HG03060 (cell line): Measurements from ENCODE around the gene TBL1Y.
"Not testable (repeated sequence)": the region's sequence is repeated elsewhere in the genome, so short reads cannot be mapped to it uniquely, and the experiment has no call there.

ENCODE experiments used
- ATAC-seq: cut with Tn5 transposase; IDR thresholded peaks from one replicate; pipeline ENCODE4 v1.9.1; 2021; ENCODE audit warnings: low read depth, moderate number of reproducible peaks; ENCODE audit not compliant: unreplicated experiment

The TBL1Y gene

DNA sequence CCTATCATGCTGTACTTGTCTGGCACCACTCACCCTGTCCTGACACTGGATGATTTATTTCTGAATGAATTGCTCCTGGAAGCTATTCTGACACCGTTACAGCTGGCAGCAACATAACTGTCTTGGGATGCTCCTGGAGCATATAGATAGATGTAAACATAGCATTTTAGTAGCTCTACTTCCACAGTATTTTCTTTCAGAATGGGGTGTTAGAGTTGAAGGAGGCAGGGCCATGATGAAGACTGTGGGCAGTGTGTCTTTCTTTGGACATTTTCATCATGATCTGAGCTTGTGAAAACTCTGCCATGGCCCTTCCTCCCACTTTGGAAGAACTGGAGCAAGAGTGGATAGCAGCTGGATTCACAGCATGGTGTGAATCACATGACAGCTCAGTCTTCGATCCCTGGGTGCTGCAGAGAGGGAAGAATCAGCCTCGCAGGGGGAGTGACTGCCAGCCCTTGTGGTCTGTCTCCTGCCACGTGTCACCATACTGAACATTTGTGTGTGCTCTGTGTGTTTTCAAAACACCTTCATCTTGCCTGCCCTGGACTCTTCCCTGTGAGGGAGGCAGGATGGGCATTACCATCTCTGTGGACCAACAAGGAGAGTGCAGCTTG lies 61.9 kb downstream of the TBL1Y start:
- ATAC-seq, result no peak

GRCh38 chrY:6974971-6975370 lies 64.5 kb downstream of the TBL1Y start:
- ATAC-seq, result no peak

- ATAC-seq, result no peak
These were observed 67.3 kb downstream of the TBL1Y start for GRCh38 chrY:6977783-6978182.

GRCh38 chrY:6983221-6983620 lies 72.7 kb downstream of the TBL1Y start:
- ATAC-seq, result no peak

GRCh38 chrY:6987811-6988210 lies 77.3 kb downstream of the TBL1Y start:
- no peak for ATAC-seq

GRCh38 chrY:6989886-6990620 lies 79.6 kb downstream of the TBL1Y start:
- no peak for ATAC-seq

- no peak for ATAC-seq
These were observed 81.5 kb downstream of the TBL1Y start for GRCh38 chrY:6992041-6992440.

GRCh38 chrY:6995987-6996386 lies 85.5 kb downstream of the TBL1Y start:
- no peak for ATAC-seq

DNA sequence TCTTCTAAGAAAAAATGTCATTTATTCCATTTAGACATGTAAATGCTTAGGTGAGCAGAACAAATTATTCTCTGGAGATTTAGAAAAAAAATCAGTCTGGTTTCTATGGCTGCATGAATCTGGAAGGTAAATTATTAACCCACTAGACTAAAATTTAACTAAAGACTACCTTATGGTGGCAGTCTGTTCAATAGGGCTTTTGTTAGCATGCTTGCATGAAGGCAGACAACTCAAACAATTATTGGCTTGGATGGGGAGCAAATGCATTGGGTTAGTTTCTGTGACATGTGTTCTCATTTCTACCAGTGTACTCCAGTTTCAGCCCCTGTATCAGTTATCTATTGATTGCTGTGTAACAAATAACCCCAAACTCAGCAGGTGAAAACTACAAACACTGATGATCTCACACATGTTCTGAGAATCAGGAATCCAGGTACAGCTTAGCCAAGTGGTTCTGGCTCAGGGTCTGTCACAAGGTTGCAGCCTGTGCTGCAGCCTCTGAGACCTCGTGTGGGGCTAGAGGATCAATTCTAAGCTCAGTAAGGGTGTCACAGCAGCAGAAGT lies 87.1 kb downstream of the TBL1Y start:
- ATAC-seq, result no peak

DNA sequence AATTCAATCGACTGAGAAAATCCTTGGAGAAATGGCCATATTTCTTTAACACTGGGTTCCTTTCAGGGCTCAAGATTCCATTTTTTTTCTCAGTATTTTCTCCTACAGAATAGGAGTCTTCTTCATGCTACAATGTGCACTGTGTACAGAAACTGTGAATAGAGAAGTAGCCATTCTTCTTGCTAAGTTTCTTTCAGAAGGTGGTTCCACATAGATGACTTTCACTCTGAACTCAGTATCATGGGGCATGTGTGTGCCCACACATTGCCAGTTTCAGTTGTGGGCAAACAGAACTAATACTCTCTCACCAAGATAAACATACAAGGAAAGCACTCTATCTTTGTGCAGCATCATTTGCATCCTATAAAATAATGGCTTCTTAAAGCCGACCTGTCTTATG lies 89.4 kb downstream of the TBL1Y start:
- ATAC-seq, result no peak

GRCh38 chrY:7002581-7002980 lies 92.1 kb downstream of the TBL1Y start:
- no peak for ATAC-seq

GRCh38 chrY:7007911-7008310 lies 97.4 kb downstream of the TBL1Y start:
- no peak for ATAC-seq

GRCh38 chrY:7008578-7009355 lies 98.3 kb downstream of the TBL1Y start:
- ATAC-seq, result no peak

GRCh38 chrY:7013051-7013450 lies 102.6 kb downstream of the TBL1Y start:
- ATAC-seq, result no peak

DNA sequence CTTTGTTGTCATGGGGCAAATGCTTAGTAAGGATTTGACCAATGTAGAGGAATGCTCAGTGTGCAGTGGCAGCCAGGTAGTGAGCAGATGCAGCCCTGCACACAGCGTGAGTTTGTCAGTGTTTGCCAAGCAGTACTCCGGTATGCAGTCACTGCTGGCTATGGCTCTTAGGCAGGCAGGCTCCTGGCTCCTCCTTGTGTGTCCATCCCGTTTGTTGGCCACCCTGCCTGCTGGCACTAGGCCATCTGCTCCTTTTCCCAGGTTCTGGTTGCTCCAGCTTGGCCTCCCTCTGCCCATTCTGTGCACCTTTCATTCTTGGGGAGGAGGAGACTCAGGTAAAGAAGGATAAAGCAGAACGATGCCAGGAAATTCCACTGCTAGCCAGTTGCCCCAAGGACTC lies 106.0 kb downstream of the TBL1Y start:
- ATAC-seq, result no peak

DNA sequence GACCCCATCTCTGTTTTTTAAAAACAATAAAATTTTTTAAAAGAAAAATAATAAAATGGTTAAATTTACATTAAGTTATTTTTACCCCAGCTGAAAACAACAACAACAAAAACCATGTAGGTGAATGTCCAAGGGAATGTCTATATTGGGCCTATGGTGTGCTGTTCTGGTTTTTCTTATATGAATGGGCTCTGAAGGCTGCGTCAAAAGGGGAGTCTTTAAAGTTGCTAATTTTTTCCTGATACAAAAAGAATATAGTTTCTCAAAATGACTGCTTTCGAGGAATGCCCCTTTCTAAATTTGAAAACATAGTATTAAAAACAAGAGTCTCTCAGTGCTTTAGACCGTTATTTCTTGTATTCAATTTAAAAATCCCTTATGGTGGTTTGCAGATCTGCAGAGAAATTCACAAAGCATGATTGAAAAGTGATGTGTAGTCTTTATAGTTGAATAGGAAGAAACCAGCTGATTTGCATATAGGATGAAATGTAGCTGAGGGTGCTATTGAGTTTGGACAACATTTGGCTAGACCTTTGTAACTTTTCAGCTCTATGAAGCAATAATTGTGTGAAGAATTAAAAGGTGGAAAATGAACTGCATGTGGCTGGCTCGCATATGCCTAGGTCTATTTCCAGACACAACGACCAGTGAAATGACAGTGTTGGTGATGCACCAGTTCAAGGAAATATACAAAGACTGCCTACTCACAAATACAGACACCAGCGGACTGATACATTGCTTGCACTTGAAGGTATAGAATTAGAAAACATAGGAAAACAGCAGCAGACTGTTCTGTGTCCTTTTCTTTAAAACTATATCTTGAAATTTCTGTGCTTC lies 107.0 kb downstream of the TBL1Y start:
- ATAC-seq, result no peak

DNA sequence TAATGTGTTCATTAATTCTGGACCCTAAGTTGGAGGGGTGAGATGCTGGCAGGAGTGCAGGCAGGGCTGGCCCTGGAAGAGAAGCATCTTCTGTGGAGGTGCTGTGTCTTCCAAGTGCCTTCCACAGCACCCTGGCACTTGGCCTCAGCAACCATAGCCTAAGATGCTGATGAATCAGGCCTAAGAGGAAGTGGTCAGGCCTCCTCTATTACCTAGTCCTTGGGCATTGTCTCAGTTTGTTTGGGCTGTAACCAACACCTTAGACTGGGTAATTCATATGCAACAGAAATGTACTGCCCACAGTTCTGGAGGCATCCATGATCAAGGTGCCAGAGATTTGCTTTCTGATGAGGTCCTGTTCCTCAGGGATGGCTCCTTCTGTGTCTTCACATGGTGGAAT lies 128.5 kb downstream of the TBL1Y start:
- no peak for ATAC-seq

DNA sequence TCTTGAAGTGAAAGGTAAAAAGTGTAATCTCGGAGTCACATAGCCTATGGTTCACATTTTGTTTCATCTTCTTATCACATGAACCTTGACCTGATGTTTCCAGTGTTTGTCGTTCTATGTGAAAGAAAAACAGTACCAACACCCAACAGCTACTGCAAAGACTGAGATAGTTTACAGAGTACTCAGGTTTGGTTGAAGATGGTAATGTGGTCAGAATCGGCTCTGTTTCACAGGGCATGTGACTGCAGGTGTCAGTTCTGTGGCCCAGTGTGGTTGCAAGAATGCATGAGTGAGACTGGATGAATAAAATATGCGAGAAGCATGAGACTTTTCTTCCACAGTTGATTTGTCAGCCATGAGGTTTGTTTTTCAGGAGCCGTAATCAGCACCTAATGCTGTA lies 130.2 kb downstream of the TBL1Y start:
- no peak for ATAC-seq

GRCh38 chrY:7041983-7042382 lies 131.5 kb downstream of the TBL1Y start:
- ATAC-seq, result no peak

DNA sequence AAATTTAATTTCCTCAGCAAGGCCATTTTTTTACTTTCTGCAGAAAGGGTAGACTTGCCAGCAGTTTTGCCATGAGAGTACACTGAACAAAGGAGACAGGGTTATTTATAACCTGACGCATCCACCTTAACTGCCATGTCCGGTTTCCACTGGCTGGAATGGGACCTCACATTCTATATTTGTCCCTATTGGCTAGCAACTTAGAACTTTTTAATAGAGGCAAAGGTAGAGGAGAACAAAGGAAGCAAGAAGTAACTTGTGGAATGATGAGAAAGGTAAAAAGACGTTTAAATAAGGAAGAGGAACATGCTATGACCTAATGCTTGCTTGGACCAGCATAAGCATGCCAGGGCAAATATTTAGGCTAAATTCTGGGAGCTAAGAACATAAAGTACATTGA lies 142.0 kb downstream of the TBL1Y start:
- not testable (repeated sequence) for ATAC-seq
